GM18508 (cell line): ENCODE results near the gene ZC3H12C.
"Not testable (repeated sequence)": the region's sequence is repeated elsewhere in the genome, so short reads cannot be mapped to it uniquely, and the experiment has no call there.

Experiments used
- ATAC-seq: cut with Tn5 transposase; IDR thresholded peaks from one replicate; pipeline ENCODE4 v1.9.1; 2021; ENCODE audit warnings: moderate number of reproducible peaks; ENCODE audit not compliant: insufficient read depth, unreplicated experiment

The ZC3H12C gene

DNA sequence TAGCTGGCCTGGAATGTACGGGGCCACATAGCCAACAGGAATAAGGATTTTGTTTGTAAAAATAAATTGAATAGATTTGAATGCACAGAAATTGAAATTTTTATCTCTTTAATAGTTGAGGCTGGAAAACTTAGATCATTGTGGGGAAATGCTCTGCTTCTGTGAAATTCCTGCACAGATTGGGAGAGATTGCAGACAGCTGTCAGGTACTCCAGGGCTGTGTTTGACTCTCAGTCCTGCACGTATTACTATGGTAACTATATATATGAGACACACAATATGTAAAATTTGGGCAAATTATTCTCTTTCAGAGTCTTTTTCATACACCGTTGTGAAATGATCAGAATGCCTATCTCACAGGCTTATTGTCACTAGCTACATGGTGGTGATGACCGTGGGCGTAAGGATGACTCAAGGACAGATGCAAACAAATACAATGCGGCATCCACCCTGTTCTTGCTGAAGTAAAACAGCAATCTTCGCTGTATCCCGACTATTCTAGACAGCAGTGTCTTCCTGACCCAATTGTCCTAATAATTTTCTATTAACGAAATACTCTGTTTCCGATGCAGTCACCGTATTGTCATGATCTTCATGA lies 79.4 kb downstream of the ZC3H12C start:
- no peak for ATAC-seq

DNA sequence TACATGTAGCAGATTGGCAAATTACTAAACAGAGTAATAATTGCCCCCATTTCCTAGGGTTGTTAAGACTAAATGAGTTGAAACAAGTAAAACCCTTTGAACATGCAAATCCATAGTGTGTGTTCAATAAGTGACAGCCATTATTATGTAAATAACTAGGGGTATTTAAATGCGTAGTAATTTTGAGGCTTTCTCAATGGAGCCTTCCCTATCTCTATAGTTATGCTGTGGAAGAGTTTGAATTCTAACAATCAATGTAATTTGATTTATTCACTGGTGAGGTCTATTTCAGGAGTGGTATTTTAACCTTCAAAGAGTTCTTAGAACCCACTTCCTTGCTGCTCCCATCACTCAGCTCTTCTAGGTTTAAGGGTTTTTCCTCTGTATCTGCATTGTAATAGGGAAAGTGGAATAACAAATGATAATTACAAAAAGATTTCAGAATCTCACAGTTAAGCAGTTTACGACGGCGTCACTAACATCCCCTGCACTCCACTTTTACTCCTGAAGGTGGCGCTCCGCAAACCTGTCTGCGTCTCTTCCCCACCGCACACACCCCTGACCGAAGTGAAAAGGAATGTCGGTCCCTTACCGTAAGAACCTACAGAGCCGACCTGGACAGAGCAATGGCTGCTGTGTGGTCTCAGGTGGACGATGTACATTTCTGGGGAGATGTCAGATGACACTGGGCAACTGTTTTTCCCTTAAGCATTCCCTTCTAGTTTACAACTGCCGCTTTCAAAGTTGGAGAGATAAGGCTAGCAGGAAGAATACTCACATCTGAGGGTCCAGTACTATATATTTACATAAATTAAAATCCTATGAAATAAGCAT lies 80.8 kb downstream of the ZC3H12C start:
- peak; percentile 54 for ATAC-seq

DNA sequence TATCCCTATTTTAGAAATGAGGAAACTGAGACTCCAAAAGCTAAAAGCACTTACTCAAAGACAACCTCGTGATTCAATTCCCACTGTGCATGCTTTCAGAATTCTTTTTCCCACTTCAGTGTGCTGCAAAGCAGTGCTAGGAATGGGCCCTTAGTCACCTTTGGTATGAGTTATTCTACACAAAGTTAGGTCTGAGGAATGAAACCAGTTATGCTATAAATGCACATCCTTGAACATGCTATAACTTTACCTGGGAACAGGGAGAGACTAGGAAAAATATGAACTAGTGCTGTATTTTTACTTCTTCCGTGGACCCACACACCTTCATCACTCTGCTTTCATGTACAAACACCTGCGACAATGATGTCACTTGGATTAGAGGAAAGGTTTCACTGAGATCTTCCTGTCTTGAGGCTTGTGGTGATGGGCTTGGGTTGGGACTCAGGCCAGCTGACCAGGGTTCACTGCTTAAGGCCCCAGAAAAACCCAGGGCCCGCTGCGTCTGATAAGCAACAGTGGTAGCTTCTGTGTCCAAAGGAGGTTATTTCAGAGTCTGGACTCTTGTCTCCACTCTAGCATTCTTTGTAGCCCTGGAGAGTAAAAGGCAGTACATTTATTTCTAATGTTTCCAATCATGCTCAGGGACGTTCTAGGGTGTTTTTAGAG lies 81.6 kb downstream of the ZC3H12C start:
- no peak for ATAC-seq

DNA sequence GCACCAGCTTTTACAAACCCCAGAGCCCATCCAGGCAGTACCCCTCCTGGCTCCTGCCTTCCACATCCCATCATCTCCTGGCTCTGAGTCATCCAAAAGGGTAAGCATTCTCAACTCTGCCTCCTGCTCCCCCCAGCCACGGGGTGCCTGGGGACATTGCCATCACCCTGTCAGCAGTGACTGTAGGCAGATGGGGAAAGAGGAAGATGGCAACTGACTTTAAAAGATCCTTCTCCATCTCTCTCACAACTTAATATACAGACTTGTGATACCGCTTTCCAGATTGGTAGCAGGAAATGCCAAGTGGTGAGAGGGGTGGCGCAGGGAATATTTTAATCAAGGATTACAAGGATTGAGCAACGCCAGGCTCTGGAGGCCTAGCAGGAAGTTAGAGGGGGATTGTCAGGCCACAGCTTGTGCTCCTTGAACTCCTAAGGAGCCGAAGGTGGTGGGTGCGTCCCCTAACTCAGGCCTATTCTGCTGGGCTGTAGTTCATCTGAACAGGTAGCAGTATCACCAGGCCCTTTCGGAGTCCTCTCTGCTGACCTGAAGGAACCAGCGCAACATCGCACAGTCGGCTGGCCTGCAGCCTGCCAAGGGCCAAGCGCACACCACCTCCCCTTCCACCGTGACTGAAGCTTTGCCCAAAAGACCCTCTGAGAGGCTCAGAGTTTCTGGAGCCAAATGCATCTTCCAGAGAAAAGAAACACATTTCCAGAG lies 83.3 kb downstream of the ZC3H12C start:
- ATAC-seq = no peak

DNA sequence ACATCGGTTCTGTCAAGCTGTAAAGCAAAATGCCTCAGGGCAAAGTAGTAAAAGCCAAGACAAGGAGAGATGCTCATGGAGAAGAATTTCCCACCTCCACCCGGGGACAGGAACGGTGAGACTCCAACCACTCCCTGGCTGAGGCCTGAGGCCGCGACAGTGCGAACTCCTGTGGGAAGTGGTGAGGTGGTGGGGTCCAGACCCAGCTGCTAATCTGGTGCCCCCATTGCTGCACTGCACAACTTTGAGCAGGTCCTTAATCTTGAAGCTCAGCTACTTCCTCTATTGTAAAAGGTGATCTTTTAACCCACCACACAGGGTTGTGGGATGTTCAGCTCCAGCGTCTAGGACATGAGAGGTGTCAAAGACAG lies 83.9 kb downstream of the ZC3H12C start:
- ATAC-seq = no peak

GRCh38 chr11:110179064-110179463 lies 85.9 kb downstream of the ZC3H12C start:
- ATAC-seq = no peak

GRCh38 chr11:110182886-110183285 lies 89.7 kb downstream of the ZC3H12C start:
- ATAC-seq = no peak

GRCh38 chr11:110184456-110184855 lies 91.3 kb downstream of the ZC3H12C start:
- ATAC-seq = no peak

DNA sequence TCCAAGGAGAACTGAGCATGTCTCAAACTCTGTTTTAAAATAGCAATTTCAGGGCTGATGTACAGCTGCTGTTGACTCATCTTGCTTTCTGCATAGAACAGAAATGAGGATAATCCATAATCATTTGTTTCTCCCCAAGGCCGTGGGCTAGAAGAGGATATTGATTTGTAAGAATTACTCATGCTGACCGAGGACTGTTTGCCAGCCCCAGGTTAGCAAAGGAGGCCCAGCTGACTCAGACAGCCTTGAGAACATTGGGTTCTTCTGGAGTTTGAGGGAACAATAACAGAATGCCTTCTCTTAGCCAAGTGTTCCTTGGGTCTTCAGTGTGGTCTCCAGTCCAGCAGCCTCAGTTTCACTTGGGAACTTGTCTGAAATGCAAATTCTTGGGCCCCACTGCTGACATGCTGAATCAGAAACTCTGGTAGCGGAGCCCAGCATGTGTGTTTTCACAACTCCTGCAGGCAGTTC lies 92.0 kb downstream of the ZC3H12C start:
- ATAC-seq = no peak

GRCh38 chr11:110185599-110185998 lies 92.4 kb downstream of the ZC3H12C start:
- no peak for ATAC-seq

GRCh38 chr11:110186456-110186855 lies 93.3 kb downstream of the ZC3H12C start:
- ATAC-seq = no peak

DNA sequence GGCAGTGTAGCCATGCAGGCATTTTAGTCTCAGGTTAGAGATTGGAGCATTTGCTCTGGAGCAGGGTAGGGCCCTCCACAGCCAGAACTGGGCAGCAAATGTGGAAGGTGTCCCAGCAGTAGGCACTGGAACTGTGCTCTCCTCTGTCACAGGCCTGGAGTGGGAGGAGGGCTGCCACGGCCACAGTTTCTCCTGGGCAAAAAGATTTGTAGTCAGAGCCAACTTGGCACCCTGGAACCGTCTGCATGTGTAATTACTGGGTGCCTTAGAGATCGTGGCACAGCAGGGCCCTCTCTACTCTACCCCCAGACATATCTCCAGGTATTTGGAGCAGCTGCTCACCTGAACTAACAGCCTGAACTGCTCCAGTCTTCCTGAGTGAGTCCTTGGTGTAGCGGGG lies 93.7 kb downstream of the ZC3H12C start:
- ATAC-seq = no peak

- no peak for ATAC-seq
These were observed 94.5 kb downstream of the ZC3H12C start for GRCh38 chr11:110187731-110188130.

- no peak for ATAC-seq
These were observed 97.7 kb downstream of the ZC3H12C start for GRCh38 chr11:110190885-110191284.

DNA sequence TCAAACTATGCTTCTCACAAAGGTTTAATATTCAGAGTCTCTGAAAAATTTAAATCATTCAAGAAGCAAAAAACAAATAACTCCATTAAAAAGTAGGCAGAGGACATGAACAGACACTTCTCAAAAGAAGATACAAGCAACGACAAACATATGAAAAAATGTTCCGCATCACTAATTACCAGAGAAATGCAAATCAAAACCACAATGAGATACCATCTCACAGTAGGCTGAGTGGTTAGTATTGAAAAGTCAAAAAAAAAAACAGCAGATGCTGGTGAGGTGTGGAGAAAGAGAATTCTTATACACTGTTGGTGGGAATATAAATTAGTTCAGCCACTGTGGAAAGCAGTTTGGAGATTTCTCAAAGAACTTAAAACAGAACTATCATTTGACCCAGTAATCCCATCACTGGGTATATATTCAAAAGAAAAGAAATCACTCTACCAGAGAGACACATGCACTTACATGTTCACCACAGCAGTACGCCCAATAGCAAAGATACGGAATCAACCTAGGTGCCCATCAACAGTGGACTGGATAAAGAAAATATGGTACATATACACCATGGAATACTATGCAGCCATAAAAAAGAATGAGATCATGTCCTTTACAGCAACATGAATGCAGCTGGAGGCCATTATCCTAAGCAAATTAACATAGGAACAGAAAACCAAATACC lies 99.6 kb downstream of the ZC3H12C start:
- peak; percentile 74 for ATAC-seq

DNA sequence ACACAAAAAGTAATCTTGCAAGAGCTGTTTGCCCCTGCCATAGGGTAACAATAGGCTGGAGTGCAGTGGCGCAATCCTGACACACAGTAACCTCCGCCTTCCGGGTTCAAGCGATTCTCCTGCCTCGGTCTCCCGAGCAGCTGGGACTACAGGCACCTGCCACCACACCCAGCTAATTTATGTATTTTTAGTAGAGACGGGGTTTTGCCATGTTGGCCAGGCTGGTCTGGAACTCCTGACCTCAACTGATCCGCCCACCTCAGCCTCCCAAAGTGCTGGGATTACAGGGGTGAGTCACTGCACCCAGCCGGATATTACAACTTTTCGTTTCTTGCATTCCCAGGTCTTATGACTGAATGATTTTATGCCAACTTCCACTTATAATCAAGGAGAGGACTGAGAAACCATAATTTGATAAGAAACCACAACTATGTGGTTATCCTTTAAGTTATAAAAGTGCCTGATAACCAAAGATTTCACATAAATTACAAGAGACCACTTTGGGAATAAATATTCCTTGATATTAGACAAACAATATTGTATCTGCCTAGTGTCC lies 101.1 kb downstream of the ZC3H12C start:
- ATAC-seq = not testable (repeated sequence)

- no peak for ATAC-seq
These were observed 103.1 kb downstream of the ZC3H12C start for GRCh38 chr11:110196241-110196754.

DNA sequence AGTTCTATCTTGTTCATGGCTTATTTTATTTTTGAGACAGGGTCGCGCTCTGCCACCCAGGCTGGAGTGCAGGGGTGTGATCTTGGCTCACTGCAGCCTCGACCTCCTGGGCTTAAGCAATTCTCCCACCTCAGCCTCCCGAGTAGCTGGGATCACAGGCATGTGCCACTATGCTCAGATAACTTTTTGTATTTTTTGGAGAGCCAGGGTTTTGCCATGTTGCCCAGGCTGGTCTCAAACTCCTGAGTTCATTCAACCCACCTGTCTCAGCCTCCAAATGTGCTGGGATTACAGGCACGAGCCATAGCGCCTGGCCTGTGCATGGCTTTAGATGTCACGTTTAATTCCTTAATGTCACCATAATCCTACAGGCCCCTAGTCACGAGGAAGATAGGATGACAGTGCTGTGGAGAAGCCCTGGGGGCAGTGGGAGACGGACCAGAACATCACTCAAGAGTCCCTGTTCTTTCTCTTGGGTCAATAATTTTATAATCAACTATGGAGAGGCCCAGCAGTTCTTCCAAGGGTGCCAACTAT lies 103.8 kb downstream of the ZC3H12C start:
- ATAC-seq = no peak

DNA sequence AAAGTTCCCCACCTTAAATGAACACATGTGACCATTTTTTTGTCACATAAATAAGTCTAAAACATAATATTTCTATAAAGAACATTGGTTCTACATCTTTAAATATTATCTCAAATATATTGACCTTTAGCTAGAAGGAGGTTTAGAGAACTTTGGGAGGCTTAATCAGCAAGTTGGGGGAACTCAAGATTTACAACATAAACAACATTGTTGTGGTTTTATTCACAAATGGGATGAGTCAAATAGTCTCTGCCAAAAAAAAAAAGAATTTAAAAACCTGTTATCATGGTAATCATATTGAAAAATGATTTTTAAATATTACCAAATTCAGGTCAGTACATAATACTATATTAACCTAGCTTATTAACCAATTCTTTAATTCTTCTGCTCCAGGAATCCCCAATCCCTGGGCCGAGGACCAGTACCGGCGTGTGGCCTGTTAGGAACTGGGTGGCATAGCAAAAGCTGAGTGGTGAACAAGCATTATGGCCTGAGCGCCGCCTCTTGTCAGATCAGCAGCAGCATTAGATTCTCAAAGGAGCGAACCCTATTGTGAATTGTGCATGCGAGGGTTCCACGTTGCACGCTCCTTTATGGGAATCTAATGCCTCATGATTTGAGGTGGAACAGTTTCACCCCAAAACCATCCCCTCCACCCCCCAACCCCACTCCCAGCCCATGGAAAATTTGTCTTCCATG lies 105.0 kb downstream of the ZC3H12C start:
- no peak for ATAC-seq
